ENCODE measurements around the gene CGNL1. TPM values are rescaled to one million over a fixed set of nuclear protein-coding genes. Genes with fewer than 3 reads are reported as not detected.

The CGNL1 gene
- polyA plus RNA-seq, 2 of the 4 experiments (the other 2 are of a cell fraction) = 1.4 to 1.8 TPM

GRCh38 chr15:57506422-57506821, 130.1 kb downstream of the CGNL1 start:
- 54% methylated on average over 2 of the region's 2 CpGs for whole genome bisulfite sequencing (ENCODE audit: missing lambda C conversion rate)
- POLR2A ChIA-PET = no interaction called here
- ATAC-seq (no peak), DNase-seq (ENCODE audit: low read depth in 1 of 2, low spot score in 1 of 2) (peak in 1 of 2 experiments; percentile 24), FAIRE-seq (no peak)
- Histone ChIP-seq H3K4me3 (no peak overlapping the region), H3K4me2 (peak overlapping the region; percentile 54; the same call in 1 of the 3 replicates), H3K9me3 (no peaks in the 10 kb centered on the region), H3K27ac (peak overlapping the region; percentile 41 to 64; a peak in 4 of 6 replicates), H3K4me1 (peaks cover 42% of the 10 kb centered on the region)
- TF ChIP-seq, protein P1, sequence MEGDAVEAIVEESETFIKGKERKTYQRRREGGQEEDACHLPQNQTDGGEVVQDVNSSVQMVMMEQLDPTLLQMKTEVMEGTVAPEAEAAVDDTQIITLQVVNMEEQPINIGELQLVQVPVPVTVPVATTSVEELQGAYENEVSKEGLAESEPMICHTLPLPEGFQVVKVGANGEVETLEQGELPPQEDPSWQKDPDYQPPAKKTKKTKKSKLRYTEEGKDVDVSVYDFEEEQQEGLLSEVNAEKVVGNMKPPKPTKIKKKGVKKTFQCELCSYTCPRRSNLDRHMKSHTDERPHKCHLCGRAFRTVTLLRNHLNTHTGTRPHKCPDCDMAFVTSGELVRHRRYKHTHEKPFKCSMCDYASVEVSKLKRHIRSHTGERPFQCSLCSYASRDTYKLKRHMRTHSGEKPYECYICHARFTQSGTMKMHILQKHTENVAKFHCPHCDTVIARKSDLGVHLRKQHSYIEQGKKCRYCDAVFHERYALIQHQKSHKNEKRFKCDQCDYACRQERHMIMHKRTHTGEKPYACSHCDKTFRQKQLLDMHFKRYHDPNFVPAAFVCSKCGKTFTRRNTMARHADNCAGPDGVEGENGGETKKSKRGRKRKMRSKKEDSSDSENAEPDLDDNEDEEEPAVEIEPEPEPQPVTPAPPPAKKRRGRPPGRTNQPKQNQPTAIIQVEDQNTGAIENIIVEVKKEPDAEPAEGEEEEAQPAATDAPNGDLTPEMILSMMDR (IDR thresholded peaks at IDR 0.05) = peak; percentile 14; the same call in 1 of the 3 replicates
- TF ChIP-seq RAD21 (conservative IDR thresholded peaks at IDR 0.05 in 1 of 2, IDR thresholded peaks at IDR 0.05 in 1 of 2) (peak in 1 of 2 experiments; percentile 55; a peak in 2 of 5 replicates), RARB (CRISPR knock-in tag; IDR thresholded peaks at IDR 0.05) (no peak)
- CTCF ChIA-PET = interaction anchor here (0.7 to 3.9 kb wide), 8 partner anchors 13 to 360 kb away, joined by 3 to 36 read pairs (median 4); no protein-coding TSS in a partner anchor

DNA sequence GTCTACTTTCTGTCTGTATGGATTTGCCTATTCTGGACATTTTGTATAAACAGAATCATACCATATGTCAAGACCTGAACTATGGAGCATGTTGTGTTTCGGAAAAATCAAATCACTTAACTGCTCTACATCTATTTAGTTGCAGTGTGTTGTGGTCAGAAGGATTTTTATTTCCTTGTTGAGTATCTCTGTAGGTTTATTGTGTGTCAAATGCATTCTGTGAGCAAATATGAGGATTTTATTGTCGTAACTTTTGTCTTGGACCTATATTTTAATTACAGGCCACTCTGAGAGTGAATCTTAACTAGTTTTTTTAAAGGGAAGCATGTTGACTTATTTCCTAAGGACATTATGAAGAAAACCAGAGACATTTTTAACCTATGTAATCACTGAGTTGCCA, 130.8 kb downstream of the CGNL1 start:
- ChIA-PET POLR2A (no interaction called here), CTCF (interaction anchor here (0.8 kb wide), 1 partner anchor 164 kb away, joined by 3 read pairs; no protein-coding TSS in a partner anchor)
- H3K4me2 ChIP-seq = no peak overlapping the region
- no peak overlapping the region for H3K27ac ChIP-seq
- H3K4me3 ChIP-seq = no peak overlapping the region
- DNase-seq (ENCODE audit: low read depth in 1 of 2, low spot score in 1 of 2) (no peak), ATAC-seq (no peak), FAIRE-seq (no peak)
- 88% methylated on average over 2 of the region's 2 CpGs for WGBS (ENCODE audit: missing lambda C conversion rate)
- peaks cover 35% of the 10 kb centered on the region for H3K4me1 ChIP-seq
- TF ChIP-seq POLR2A (IDR thresholded peaks at IDR 0.05; ENCODE audit: low read length) (no peak), ZFP36 (IDR thresholded peaks at IDR 0.05; ENCODE audit: borderline replicate concordance, partially characterized antibody) (no peak), NFE2L2 (conservative IDR thresholded peaks at IDR 0.05; ENCODE audit: low read length) (no peak), FOSB (CRISPR knock-in tag; IDR thresholded peaks at IDR 0.05) (no peak), ZSCAN20 (CRISPR knock-in tag; IDR thresholded peaks at IDR 0.05) (no peak), CEBPB (IDR thresholded peaks at IDR 0.05) (no peak), REST (IDR thresholded peaks at IDR 0.05) (no peak), JUN (IDR thresholded peaks at IDR 0.05) (no peak), CBX2 (IDR thresholded peaks at IDR 0.05; ENCODE audit: borderline replicate concordance, low read depth) (no peak), POLR2AphosphoS2 (conservative IDR thresholded peaks at IDR 0.05; ENCODE audit: low read length) (no peak), SREBF2 (IDR thresholded peaks at IDR 0.05) (no peak), EP300 (IDR thresholded peaks at IDR 0.05) (no peak), FOSL2 (IDR thresholded peaks at IDR 0.05) (no peak), FOSL2 (CRISPR knock-in tag; IDR thresholded peaks at IDR 0.05) (no peak)
- no peaks in the 10 kb centered on the region for H3K9me3 ChIP-seq

GRCh38 chr15:57509126-57509525, 132.8 kb downstream of the CGNL1 start:
- 89% methylated on average over 12 of the region's 12 CpGs for WGBS (ENCODE audit: missing lambda C conversion rate)
- Histone ChIP-seq H3K9me3 (no peaks in the 10 kb centered on the region), H3K27ac (no peak overlapping the region), H3K4me3 (no peak overlapping the region), H3K4me1 (peaks cover 22% of the 10 kb centered on the region), H3K4me2 (no peak overlapping the region)
- TF ChIP-seq MAFK (IDR thresholded peaks at IDR 0.05; ENCODE audit: partially characterized antibody) (peak; percentile 27), HOXA7 (CRISPR knock-in tag; IDR thresholded peaks at IDR 0.05) (no peak)
- DNase-seq (ENCODE audit: low read depth in 1 of 2, low spot score in 1 of 2) (no peak), FAIRE-seq (no peak), ATAC-seq (no peak)
- ChIA-PET CTCF (interaction anchor here (1.2 to 1.5 kb wide), 3 partner anchors 19 to 169 kb away, joined by 4 to 8 read pairs (median 7); no protein-coding TSS in a partner anchor), POLR2A (no interaction called here)
